Mesendoderm (in vitro differentiated cells): ENCODE results near the gene STARD5.

Experiments
- DNase-seq: peaks from one replicate; pipeline ENCODE4 v3.0.0; 2013
- H2AK5ac ChIP-seq: 2 replicates; pipeline ENCODE4 v1.6.1; 2013; ENCODE audit warnings: low read length, inconsistent platforms
- H2BK120ac ChIP-seq: 2 replicates; pipeline ENCODE4 v1.6.1; 2013; ENCODE audit warnings: low read depth, mild to moderate bottlenecking, low read length, moderate library complexity, mixed read lengths
- H2BK15ac ChIP-seq: replicated peaks from 2 replicates; pipeline ENCODE4 v1.6.1; 2013; ENCODE audit warnings: low read depth, mild to moderate bottlenecking, moderate library complexity
- H2BK5ac ChIP-seq: 2 replicates; pipeline ENCODE4 v1.6.1; 2013; ENCODE audit warnings: low read length, inconsistent platforms
- H3K18ac ChIP-seq: 2 replicates; pipeline ENCODE4 v1.6.1; 2013; ENCODE audit warnings: mild to moderate bottlenecking, low read length, mixed read lengths
- H3K23ac ChIP-seq: one replicate; pipeline ENCODE4 v1.6.1; 2013; ENCODE audit warnings: low read length
- H3K27ac ChIP-seq: 2 replicates; pipeline ENCODE4 v1.5.1; 2013; ENCODE audit warnings: low read depth, mild to moderate bottlenecking, inconsistent platforms, low read length, moderate library complexity
- H3K27me3 ChIP-seq: 2 replicates; pipeline ENCODE4 v1.6.1; 2013; ENCODE audit warnings: low read length, control low read depth, mild to moderate bottlenecking, inconsistent platforms; ENCODE audit not compliant: insufficient read depth, poor library complexity
- H3K36me3 ChIP-seq: 2 replicates; pipeline ENCODE4 v1.6.1; 2013; ENCODE audit warnings: low read length, inconsistent platforms; ENCODE audit not compliant: control insufficient read depth, insufficient read depth
- H3K4ac ChIP-seq: one replicate; pipeline ENCODE4 v1.6.1; 2013; ENCODE audit warnings: low read depth, mild to moderate bottlenecking, low read length, moderate library complexity
- H3K4me1 ChIP-seq: 2 replicates; pipeline ENCODE4 v1.6.1; 2013; ENCODE audit warnings: low read depth, low read length, inconsistent platforms; ENCODE audit not compliant: control insufficient read depth
- H3K4me2 ChIP-seq: 2 replicates; pipeline ENCODE4 v1.6.1; 2013; ENCODE audit warnings: low read length
- H3K4me3 ChIP-seq: 2 replicates; pipeline ENCODE4 v1.5.1; 2013; ENCODE audit warnings: mild to moderate bottlenecking, low read length
- H3K56ac ChIP-seq: one replicate; pipeline ENCODE4 v1.6.1; 2013; ENCODE audit warnings: low read length
- H3K79me1 ChIP-seq: 2 replicates; pipeline ENCODE4 v1.6.1; 2013; ENCODE audit warnings: low read length, inconsistent platforms
- H3K79me2 ChIP-seq: 2 replicates; pipeline ENCODE4 v1.6.1; 2013; ENCODE audit warnings: mild to moderate bottlenecking, low read length; ENCODE audit not compliant: control insufficient read depth, insufficient read depth
- H3K9ac ChIP-seq: 2 replicates; pipeline ENCODE4 v1.6.1; 2013; ENCODE audit warnings: low read length, inconsistent platforms
- H4K5ac ChIP-seq: one replicate; pipeline ENCODE4 v1.6.1; 2013; ENCODE audit warnings: low read length
- H4K8ac ChIP-seq: one replicate; pipeline ENCODE4 v1.6.1; 2013; ENCODE audit warnings: low read depth, mild to moderate bottlenecking, control low read depth, low read length, moderate library complexity
- WGBS: extraction: QIAGEN DNeasy Blood & Tissue Kit; methylation state at CpG from one replicate; pipeline ENCODE4 v1.1.7; 2013; ENCODE audit warnings: low lambda C conversion rate, missing lambda C conversion rate; ENCODE audit not compliant: insufficient coverage; ENCODE audit errors: extremely low coverage; 5-methylcytosine and 5-hydroxymethylcytosine counted together

Gene STARD5

DNA sequence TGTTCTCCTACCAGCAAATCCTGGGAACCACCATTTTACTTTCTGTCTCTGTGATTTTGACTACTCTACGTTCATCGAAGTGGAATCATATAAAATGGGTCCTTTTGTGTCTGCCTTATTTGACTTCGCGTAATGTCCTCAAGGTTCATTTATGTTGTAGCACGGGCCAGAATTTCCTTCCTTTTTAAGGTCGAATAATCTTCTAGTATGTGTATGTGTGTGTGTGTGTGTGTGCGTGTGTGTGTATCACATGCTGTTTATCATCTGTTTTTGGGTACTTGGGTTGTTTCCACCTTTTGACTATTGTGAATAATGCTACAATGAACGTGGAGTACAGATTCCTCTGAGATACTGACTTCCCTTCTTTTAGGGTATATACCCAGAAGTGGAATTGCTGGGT is 35.3 kb downstream of the STARD5 start:
- no peaks in the 10 kb centered on the region for H3K27me3 ChIP-seq

DNA sequence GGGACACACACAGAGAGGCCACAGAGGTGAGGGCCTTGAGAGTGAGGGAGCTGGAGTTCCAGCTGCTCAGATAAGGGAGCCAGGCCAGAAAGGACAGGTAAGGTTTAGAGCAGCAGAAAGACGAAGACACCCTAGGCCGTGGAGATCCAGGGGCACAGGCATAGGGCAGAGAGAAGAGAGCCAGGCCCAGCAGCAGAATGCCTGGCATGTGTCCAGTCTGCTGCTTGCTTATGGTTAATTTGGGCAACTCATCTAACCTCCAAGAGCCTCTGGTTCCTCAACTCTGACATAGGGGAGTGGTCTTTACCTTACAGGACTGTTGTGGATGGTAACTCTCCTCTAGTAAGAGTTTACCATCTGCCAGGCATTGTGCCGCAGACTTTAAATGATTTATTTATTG is 35.9 kb downstream of the STARD5 start:
- Histone ChIP-seq H3K4me1 (no peaks in the 10 kb centered on the region), H3K4ac (no peak overlapping the region), H3K23ac (no peak overlapping the region), H3K79me1 (no peaks in the 10 kb centered on the region), H3K56ac (no peak overlapping the region), H3K4me3 (no peak overlapping the region), H3K36me3 (no peaks in the 10 kb centered on the region), H3K4me2 (no peak overlapping the region), H3K79me2 (no peaks in the 10 kb centered on the region), H3K27ac (no peak overlapping the region), H2AK5ac (no peak overlapping the region), H2BK120ac (no peak overlapping the region), H4K8ac (no peak overlapping the region), H2BK15ac (no peak overlapping the region), H3K9ac (no peak overlapping the region), H3K27me3 (no peaks in the 10 kb centered on the region), H3K18ac (no peak overlapping the region), H4K5ac (no peak overlapping the region), H2BK5ac (no peak overlapping the region)
- no CpG with 5 or more reads among the region's 3 CpGs for WGBS
- no peak for DNase-seq

More for the DNA sequence above, 35.3 kb downstream of the STARD5 start:
- Histone ChIP-seq H3K4me3 (no peak overlapping the region), H3K79me1 (no peaks in the 10 kb centered on the region), H2BK5ac (no peak overlapping the region), H3K4me1 (no peaks in the 10 kb centered on the region), H3K4me2 (no peak overlapping the region), H3K9ac (no peak overlapping the region), H3K36me3 (no peaks in the 10 kb centered on the region), H3K4ac (no peak overlapping the region), H3K79me2 (no peaks in the 10 kb centered on the region), H3K18ac (no peak overlapping the region), H2BK120ac (no peak overlapping the region), H4K5ac (no peak overlapping the region), H3K27ac (no peak overlapping the region), H2BK15ac (no peak overlapping the region), H2AK5ac (no peak overlapping the region), H4K8ac (no peak overlapping the region), H3K56ac (no peak overlapping the region), H3K23ac (no peak overlapping the region)
- no CpG with 5 or more reads among the region's 8 CpGs for WGBS
- no peak for DNase-seq

DNA sequence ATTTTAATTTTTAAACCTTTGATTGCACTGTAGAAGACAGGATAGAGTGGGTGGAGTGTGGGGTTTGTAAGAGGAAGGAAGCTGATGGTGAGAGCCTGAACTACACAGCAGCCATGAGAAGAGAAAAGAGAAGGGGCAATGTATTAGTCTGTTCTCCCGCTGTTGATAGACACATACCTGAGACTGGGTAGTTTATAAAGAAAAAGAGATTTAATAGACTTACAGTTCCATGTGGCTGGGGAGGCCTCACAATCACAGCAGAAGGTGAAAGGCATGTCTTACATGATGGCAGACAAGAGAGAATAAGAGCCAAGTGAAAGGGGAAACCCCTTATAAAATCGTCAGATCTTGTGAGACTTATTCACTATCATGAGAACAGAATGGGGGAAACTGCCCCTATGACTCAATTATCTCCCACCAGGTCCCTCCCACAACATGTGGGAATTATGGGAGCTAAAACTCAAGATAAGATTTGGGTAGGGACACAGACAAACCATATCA is 37.3 kb downstream of the STARD5 start:
- Histone ChIP-seq H4K8ac (no peak overlapping the region), H4K5ac (no peak overlapping the region), H3K36me3 (no peaks in the 10 kb centered on the region), H3K27me3 (no peaks in the 10 kb centered on the region), H3K56ac (no peak overlapping the region), H3K18ac (no peak overlapping the region), H3K79me2 (no peaks in the 10 kb centered on the region), H2BK5ac (no peak overlapping the region), H2BK120ac (no peak overlapping the region), H2AK5ac (no peak overlapping the region), H3K27ac (no peak overlapping the region), H3K23ac (no peak overlapping the region), H3K4me3 (no peak overlapping the region), H3K9ac (no peak overlapping the region), H3K79me1 (no peaks in the 10 kb centered on the region), H2BK15ac (no peak overlapping the region), H3K4ac (no peak overlapping the region), H3K4me2 (no peak overlapping the region), H3K4me1 (no peaks in the 10 kb centered on the region)
- no CpG with 5 or more reads among the region's 2 CpGs for WGBS
- DNase-seq: no peak

DNA sequence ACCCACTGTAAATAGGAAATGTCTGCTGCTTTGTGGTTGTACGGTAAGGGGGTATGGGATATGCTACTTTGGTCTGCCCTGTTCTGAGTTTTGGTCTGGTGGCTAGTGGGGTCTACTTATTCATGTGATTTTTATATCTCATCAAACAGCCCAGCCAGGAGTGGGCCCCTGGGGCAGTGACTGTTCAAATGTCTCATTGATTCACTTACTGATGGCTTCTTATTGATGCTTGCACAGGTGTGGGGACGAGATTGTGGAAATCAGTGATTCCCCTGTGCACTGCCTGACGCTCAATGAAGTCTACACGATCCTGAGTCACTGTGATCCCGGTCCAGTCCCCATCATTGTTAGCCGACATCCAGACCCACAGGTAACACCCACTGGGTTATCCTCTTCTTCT is 38.5 kb downstream of the STARD5 start:
- DNase-seq: no peak
- Histone ChIP-seq H3K36me3 (no peaks in the 10 kb centered on the region), H2BK120ac (no peak overlapping the region), H3K79me1 (no peaks in the 10 kb centered on the region), H2AK5ac (no peak overlapping the region), H4K8ac (no peak overlapping the region), H2BK15ac (no peak overlapping the region), H3K23ac (no peak overlapping the region), H3K18ac (no peak overlapping the region), H3K4ac (no peak overlapping the region), H3K56ac (no peak overlapping the region), H3K27me3 (no peaks in the 10 kb centered on the region), H3K4me3 (no peak overlapping the region), H3K4me2 (no peak overlapping the region), H3K27ac (no peak overlapping the region), H3K79me2 (no peaks in the 10 kb centered on the region), H4K5ac (no peak overlapping the region), H3K9ac (no peak overlapping the region), H3K4me1 (no peaks in the 10 kb centered on the region), H2BK5ac (no peak overlapping the region)
- WGBS: no CpG with 5 or more reads among the region's 6 CpGs

DNA sequence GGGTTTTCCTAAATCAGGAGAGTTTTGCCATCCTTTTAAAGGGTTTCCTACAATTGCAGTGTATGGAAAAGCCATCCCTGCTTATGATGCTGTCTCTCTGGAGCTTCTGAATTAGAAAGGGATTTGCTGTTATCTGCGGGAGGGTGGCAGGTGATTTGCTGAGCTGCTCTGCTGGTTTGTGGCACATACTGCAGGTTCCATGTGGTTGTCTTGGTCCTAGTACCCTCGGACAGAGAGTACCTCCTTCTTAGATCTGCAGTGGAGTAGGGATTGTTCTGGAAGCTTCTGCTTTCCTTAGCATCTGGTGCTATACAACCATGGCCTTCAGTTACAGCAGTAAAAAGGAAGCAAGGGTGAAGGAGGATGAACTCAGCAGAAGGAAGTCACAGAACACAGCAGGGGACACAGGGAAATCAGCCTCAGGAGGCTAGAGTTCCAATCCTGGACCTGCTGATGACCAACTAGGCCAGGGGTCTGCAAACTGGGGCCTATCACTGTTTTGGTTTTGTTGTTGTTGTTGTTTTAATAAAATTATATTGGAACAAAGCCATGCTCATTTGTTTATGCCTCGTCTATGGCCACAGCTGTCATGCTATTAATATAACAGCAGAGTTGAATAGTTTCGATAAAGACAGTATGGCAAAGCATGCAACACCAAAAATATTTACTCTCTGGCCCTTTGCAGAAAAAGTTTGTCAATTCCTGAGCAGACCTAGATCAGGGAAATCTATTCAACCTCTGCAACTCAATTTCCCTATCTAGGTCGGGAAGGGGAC is 39.5 kb downstream of the STARD5 start:
- Histone ChIP-seq H2BK120ac (no peak overlapping the region), H3K27me3 (no peaks in the 10 kb centered on the region), H3K79me1 (no peaks in the 10 kb centered on the region), H2BK15ac (no peak overlapping the region), H2AK5ac (no peak overlapping the region), H3K9ac (no peak overlapping the region), H2BK5ac (no peak overlapping the region), H4K5ac (no peak overlapping the region), H3K4me2 (no peak overlapping the region), H3K27ac (no peak overlapping the region), H3K36me3 (no peaks in the 10 kb centered on the region), H4K8ac (no peak overlapping the region), H3K56ac (no peak overlapping the region), H3K4ac (no peak overlapping the region), H3K4me1 (no peaks in the 10 kb centered on the region), H3K18ac (no peak overlapping the region), H3K23ac (no peak overlapping the region), H3K4me3 (no peak overlapping the region), H3K79me2 (no peaks in the 10 kb centered on the region)
- no peak for DNase-seq
- no CpG with 5 or more reads among the region's 5 CpGs for WGBS

DNA sequence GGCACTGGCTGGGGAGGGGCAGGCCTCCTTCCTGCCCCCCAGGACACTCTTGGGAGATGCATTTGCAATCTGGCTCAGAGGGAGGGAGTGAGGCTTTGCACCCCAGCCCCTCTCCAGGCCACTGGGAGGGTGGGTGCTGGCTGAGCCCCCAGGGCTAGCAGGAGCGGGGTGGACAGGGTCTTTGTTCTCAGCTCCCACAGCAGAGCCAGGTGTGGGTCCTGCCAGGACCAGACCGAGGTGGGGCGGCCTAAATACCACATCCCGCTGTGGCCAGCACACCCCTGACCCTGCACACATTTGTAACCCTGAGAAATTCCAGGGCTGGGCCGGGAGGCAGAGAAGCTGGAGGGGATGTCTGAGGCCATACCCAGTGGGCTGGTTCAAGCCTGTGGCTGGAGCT is 41.0 kb downstream of the STARD5 start:
- Histone ChIP-seq H4K5ac (no peak overlapping the region), H2BK15ac (no peak overlapping the region), H3K18ac (no peak overlapping the region), H3K36me3 (no peaks in the 10 kb centered on the region), H3K4me3 (no peak overlapping the region), H3K4me2 (no peak overlapping the region), H4K8ac (no peak overlapping the region), H2AK5ac (no peak overlapping the region), H3K79me1 (no peaks in the 10 kb centered on the region), H3K23ac (no peak overlapping the region), H2BK120ac (no peak overlapping the region), H3K27me3 (no peaks in the 10 kb centered on the region), H3K79me2 (no peaks in the 10 kb centered on the region), H3K4ac (no peak overlapping the region), H3K27ac (no peak overlapping the region), H2BK5ac (no peak overlapping the region), H3K56ac (no peak overlapping the region), H3K4me1 (no peaks in the 10 kb centered on the region), H3K9ac (no peak overlapping the region)
- WGBS: no CpG with 5 or more reads among the region's 5 CpGs
- DNase-seq: no peak
